Keratinocyte (primary cell): ENCODE measurements around the gene AK9. TPM values are rescaled to one million over a fixed set of nuclear protein-coding genes. Genes with fewer than 3 reads are reported as not detected.

Experiments
- DNase-seq: peaks from one replicate; pipeline ENCODE4 v3.0.0-alpha.2; 2011; ENCODE audit warnings: low read depth, missing footprints, low spot score
- FAIRE-seq: peaks from 2 replicates; lab custom pipeline; 2011; peaks lifted over from hg19 to GRCh38; lab: Jason Lieb, UNC
- H2AFZ ChIP-seq: 2 replicates; pipeline ENCODE4 v1.6.0; 2012; ENCODE audit warnings: low read length, control low read depth, inconsistent platforms; ENCODE audit not compliant: control insufficient read depth
- H3K27ac ChIP-seq: 2 replicates; pipeline ENCODE4 v1.5.1; 2011; ENCODE audit warnings: low read length; ENCODE audit not compliant: control insufficient read depth, insufficient read depth
- H3K27me3 ChIP-seq: 3 replicates; pipeline ENCODE4 v1.6.0; 2011; ENCODE audit warnings: low read length; ENCODE audit not compliant: control insufficient read depth, insufficient read depth; ENCODE audit errors: extremely low read depth
- H3K36me3 ChIP-seq, 2 experiments: 2 replicates in 1 of 2; 3 replicates in 1 of 2; pipeline ENCODE4 v1.5.1; 2011; ENCODE audit warnings: low read length in 2 of 2, mild to moderate bottlenecking in 1 of 2; ENCODE audit not compliant: control insufficient read depth in 2 of 2, insufficient read depth in 2 of 2; ENCODE audit errors: extremely low read depth in 1 of 2
- H3K4me1 ChIP-seq: 3 replicates; pipeline ENCODE4 v1.5.1; 2011; ENCODE audit warnings: low read length; ENCODE audit not compliant: control insufficient read depth, insufficient read depth; ENCODE audit errors: extremely low read depth
- H3K4me2 ChIP-seq: 3 replicates; pipeline ENCODE4 v1.6.0; 2011; ENCODE audit warnings: low read depth, low read length; ENCODE audit not compliant: control insufficient read depth, insufficient read depth; ENCODE audit errors: extremely low read depth
- H3K4me3 ChIP-seq, 3 experiments: fragments of 200-600 bp in 1 of 3; sonication (generic) in 1 of 3; 2 replicates in 2 of 3; 3 replicates in 1 of 3; pipeline ENCODE4 v1.5.1; 2011 to 2016; ENCODE audit warnings: low read length in 3 of 3, mild to moderate bottlenecking in 3 of 3, control low read depth in 2 of 3, inconsistent platforms in 1 of 3, low read depth in 1 of 3, mixed read lengths in 1 of 3, mixed run types in 1 of 3, moderate library complexity in 1 of 3; ENCODE audit not compliant: control insufficient read depth in 2 of 3, insufficient read depth in 2 of 3; ENCODE audit errors: extremely low read depth in 1 of 3
- H3K79me2 ChIP-seq: 2 replicates; pipeline ENCODE4 v1.6.0; 2012; ENCODE audit warnings: low read length; ENCODE audit not compliant: control insufficient read depth, insufficient read depth
- H3K9ac ChIP-seq: 3 replicates; pipeline ENCODE4 v1.6.0; 2011; ENCODE audit warnings: low read length; ENCODE audit not compliant: control insufficient read depth, insufficient read depth; ENCODE audit errors: extremely low read depth
- H3K9me1 ChIP-seq: 3 replicates; pipeline ENCODE4 v1.6.0; 2011; ENCODE audit warnings: low read length; ENCODE audit not compliant: control insufficient read depth, insufficient read depth; ENCODE audit errors: extremely low read depth
- H3K9me3 ChIP-seq: 2 replicates; pipeline ENCODE4 v1.5.1; 2012; ENCODE audit warnings: low read depth, low read length; ENCODE audit not compliant: control insufficient read depth
- H4K20me1 ChIP-seq: 3 replicates; pipeline ENCODE4 v1.6.0; 2011; ENCODE audit warnings: low read length; ENCODE audit not compliant: control insufficient read depth, insufficient read depth; ENCODE audit errors: extremely low read depth
- EZH2 ChIP-seq: IDR thresholded peaks from one replicate; pipeline ENCODE4 v1.6.1; 2012; ENCODE audit warnings: inconsistent platforms, mild to moderate bottlenecking, low read length, moderate library complexity
- dilution Hi-C: fragments of 300-500 bp; cut with MboI; formaldehyde crosslinking; loops from one replicate; pipeline ENCODE4 v1.7.0; 2020; ENCODE audit warnings: low sequenced_read_pairs; ENCODE audit not compliant: extremely low pct_ligation_motif_present
- polyA plus RNA-seq, 5 experiments: library from polyadenylated mRNA; depleted of rRNA in 3 of 5; stranded (reverse) in 3 of 5; stranded (forward) in 1 of 5; unstranded in 1 of 5; fragments of >200 nt; gene quantifications; 1 replicate in 1 of 5; 2 replicates in 3 of 5; 3 replicates in 1 of 5; pipeline versions ENCODE4 v1.2.1 to v1.2.3, GENCODE V29; 2011 to 2012; ENCODE audit warnings: missing spikeins in 2 of 5, low read depth in 1 of 5, low replicate concordance in 1 of 5
- TF ChIP-seq, protein P1 (sequence below), 3 experiments: IDR thresholded peaks in 1 of 3; conservative IDR thresholded peaks in 1 of 3; optimal IDR thresholded peaks in 1 of 3; 2 replicates in 2 of 3; 3 replicates in 1 of 3; pipeline versions ENCODE3 to v1.5.1; 2011; ENCODE audit warnings: low read length in 3 of 3, mild to moderate bottlenecking in 3 of 3, moderate library complexity in 2 of 3, control low read depth in 1 of 3, inconsistent platforms in 1 of 3; ENCODE audit not compliant: insufficient read depth in 2 of 3; ENCODE audit errors: extremely low read depth in 1 of 3

The AK9 gene
- polyA plus RNA-seq, 1 donor (not counting 4 experiments of a cell fraction or from before 2014, with no cell fraction given): 1.8 TPM

DNA sequence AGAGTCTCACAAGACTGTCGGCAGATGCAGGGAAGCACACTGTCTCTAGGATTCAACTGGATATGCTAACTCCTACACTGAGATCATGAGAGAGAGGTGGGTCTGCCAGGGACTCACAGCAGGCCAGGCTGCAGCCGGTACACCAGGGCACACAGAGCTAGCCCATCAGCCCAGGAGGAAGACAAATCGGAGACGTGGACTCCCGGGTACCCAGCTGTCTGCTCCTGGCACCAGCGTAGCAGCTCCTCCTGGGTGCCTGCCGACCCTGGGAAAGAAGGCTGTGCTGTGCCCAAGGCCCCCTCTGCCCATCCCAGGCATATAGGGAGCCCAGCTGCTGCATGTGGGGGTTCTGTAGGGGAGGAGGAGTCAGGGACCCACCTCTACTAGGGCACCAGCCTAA lies 242.4 kb downstream of the AK9 start:
- Histone ChIP-seq H3K9ac (no peak overlapping the region), H3K27ac (no peak overlapping the region), H3K79me2 (no peaks in the 10 kb centered on the region), H3K4me1 (no peaks in the 10 kb centered on the region), H4K20me1 (no peaks in the 10 kb centered on the region), H3K4me3 (no peak overlapping the region), H3K4me2 (no peak overlapping the region), H3K9me3 (no peaks in the 10 kb centered on the region), H2AFZ (no peak overlapping the region), H3K36me3 (peaks cover 34 to 42% of the 10 kb centered on the region in 2 experiments), H3K9me1 (no peaks in the 10 kb centered on the region), H3K27me3 (no peaks in the 10 kb centered on the region)
- TF ChIP-seq, protein P1, sequence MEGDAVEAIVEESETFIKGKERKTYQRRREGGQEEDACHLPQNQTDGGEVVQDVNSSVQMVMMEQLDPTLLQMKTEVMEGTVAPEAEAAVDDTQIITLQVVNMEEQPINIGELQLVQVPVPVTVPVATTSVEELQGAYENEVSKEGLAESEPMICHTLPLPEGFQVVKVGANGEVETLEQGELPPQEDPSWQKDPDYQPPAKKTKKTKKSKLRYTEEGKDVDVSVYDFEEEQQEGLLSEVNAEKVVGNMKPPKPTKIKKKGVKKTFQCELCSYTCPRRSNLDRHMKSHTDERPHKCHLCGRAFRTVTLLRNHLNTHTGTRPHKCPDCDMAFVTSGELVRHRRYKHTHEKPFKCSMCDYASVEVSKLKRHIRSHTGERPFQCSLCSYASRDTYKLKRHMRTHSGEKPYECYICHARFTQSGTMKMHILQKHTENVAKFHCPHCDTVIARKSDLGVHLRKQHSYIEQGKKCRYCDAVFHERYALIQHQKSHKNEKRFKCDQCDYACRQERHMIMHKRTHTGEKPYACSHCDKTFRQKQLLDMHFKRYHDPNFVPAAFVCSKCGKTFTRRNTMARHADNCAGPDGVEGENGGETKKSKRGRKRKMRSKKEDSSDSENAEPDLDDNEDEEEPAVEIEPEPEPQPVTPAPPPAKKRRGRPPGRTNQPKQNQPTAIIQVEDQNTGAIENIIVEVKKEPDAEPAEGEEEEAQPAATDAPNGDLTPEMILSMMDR (optimal IDR thresholded peaks at IDR 0.05 in 1 of 3, IDR thresholded peaks at IDR 0.05 in 1 of 3, conservative IDR thresholded peaks at IDR 0.05 in 1 of 3; ENCODE audit: extremely low read depth in 1 of 3, insufficient read depth in 2 of 3, low read length in 3 of 3): no peak
- TF ChIP-seq EZH2: no peak
- DNase-seq (no peak), FAIRE-seq (no peak)
- dilution Hi-C loops: no loop called here

DNA sequence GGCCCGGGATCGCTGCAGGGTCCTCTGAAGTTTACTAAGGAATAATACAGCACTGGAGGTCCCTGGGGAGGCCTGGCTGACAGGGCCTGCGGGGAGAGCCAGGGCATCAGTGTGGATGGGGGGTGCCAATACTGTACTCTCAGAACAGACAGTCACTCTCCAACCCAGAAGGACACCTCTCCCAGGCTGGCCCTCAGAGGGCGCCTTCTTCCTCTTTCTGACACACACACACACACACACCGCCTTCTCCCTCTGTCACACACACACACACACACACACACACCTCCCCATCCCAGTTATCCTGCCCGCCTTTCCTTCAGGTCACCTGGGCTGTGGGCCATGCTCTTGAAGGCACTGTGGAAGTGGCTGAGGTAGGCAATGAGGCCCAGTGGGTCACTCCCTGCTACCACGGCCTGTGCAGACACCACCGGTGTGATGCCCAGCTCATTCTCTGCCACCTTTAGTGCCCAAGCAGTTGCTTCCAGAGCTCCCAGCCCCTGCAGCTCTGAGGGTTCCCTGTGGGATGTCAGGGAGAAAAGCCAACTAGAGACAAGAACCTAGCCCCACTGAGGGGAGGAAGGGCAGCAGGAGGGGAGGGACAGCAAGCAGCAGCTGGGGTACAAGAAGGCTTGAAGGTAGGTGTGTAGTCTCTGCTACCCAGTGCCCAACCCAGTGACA lies 243.0 kb downstream of the AK9 start:
- Histone ChIP-seq H2AFZ (no peak overlapping the region), H3K4me1 (no peaks in the 10 kb centered on the region), H3K27me3 (no peaks in the 10 kb centered on the region), H3K36me3 (peaks cover 40% of the 10 kb centered on the region in 2 experiments), H3K9ac (no peak overlapping the region), H3K9me1 (no peaks in the 10 kb centered on the region), H3K4me3 (no peak overlapping the region), H3K27ac (no peak overlapping the region), H3K9me3 (no peaks in the 10 kb centered on the region), H3K4me2 (no peak overlapping the region), H4K20me1 (no peaks in the 10 kb centered on the region), H3K79me2 (no peaks in the 10 kb centered on the region)
- dilution Hi-C loops: no loop called here
- DNase-seq (no peak), FAIRE-seq (no peak)
- TF ChIP-seq, protein P1 (optimal IDR thresholded peaks at IDR 0.05 in 1 of 3, IDR thresholded peaks at IDR 0.05 in 1 of 3, conservative IDR thresholded peaks at IDR 0.05 in 1 of 3; ENCODE audit: extremely low read depth in 1 of 3, insufficient read depth in 2 of 3, low read length in 3 of 3): peak in 1 of 3 experiments; percentile 43
- no peak for TF ChIP-seq EZH2
